GM18861 (cell line): ENCODE data around the gene CCP110.

Experiments
- ATAC-seq: cut with Tn5 transposase; IDR thresholded peaks from one replicate; pipeline ENCODE4 v1.9.1; 2021; ENCODE audit not compliant: unreplicated experiment

The CCP110 gene

GRCh38 chr16:19595043-19595767 lies 71.5 kb downstream of the CCP110 start:
- ATAC-seq: no peak

- ATAC-seq: no peak
Observed at GRCh38 chr16:19598805-19599510, 75.2 kb downstream of the CCP110 start.

GRCh38 chr16:19599968-19600716 lies 76.4 kb downstream of the CCP110 start:
- no peak for ATAC-seq

- no peak for ATAC-seq
Observed at GRCh38 chr16:19601083-19601976, 77.6 kb downstream of the CCP110 start.
